HG02678 (cell line): ENCODE data around the gene SFI1.
"Not testable (repeated sequence)": the region's sequence is repeated elsewhere in the genome, so short reads cannot be mapped to it uniquely, and the experiment has no call there.

Source experiments
- ATAC-seq: cut with Tn5 transposase; IDR thresholded peaks from one replicate; pipeline ENCODE4 v1.9.1; 2021; ENCODE audit warnings: mild to moderate bottlenecking, moderate library complexity; ENCODE audit not compliant: unreplicated experiment

SFI1 gene

DNA sequence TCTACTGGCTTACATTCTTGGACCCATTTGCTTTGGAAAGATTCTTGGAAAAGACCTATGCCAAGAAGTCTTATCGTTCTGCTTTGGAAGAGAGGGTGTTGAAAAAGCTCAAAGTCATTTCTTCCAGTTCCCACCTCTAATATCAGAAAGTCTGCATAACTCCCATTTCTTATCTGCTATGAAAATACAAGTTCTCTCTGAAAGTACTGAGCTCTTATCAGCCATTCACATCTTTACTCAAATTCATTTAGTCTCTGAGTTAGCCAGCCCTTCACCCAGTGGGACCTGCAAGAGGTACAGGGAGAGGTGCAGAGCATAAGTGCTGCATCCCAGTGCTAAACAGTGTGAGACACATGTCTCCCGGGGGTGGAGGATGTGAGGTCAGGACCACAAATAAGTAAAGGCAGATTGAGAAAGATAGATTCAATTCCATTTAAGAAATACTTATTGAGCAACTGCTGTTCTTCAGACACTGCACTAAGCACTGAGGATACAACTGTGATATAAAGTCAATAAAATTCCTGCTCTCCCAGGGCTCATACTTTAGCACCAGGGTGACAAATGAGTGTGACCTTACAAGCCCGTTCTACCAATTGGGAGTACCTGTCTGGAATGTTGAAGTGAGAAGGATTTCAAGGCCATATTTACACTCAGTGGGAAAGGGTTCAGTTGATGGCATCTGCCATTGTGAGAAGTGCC is 89.0 kb downstream of the SFI1 start:
- no peak for ATAC-seq

DNA sequence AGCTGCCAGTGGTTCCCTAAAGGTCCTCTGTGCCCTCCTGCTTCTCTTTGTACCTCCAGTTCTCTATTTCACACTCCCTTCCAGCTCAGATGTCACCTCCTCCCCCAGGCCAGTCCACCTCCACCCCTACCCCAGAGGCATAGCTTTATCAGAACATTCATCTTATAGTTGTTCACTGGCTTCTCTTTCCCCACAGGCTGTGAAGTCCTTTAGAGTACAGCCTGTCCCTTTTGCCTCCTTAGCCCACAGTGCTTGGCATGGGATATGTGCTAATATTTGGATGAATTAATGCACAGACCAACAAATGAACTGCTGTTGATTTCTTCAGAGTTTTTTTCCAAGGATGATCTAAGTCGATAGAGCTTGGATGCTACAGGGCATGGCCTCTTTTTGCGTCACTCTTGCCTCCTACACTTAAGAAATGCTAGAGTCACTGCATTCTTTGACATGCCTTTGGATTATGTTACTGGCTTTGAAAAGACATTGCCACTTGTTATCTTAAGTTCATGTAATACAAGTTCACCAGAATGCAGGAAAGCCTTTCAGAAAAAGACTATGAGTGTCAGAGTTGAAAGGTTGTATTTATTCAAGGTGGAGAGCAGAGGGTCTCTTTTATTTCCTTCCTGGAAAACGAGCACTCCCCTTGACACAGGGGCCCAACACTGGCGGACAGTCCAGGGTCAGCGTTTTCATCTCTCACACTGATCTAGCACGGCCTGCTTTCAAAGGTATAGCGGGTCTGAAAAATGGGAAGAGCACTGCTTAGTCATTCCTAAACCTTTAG is 90.0 kb downstream of the SFI1 start:
- ATAC-seq, result no peak

DNA sequence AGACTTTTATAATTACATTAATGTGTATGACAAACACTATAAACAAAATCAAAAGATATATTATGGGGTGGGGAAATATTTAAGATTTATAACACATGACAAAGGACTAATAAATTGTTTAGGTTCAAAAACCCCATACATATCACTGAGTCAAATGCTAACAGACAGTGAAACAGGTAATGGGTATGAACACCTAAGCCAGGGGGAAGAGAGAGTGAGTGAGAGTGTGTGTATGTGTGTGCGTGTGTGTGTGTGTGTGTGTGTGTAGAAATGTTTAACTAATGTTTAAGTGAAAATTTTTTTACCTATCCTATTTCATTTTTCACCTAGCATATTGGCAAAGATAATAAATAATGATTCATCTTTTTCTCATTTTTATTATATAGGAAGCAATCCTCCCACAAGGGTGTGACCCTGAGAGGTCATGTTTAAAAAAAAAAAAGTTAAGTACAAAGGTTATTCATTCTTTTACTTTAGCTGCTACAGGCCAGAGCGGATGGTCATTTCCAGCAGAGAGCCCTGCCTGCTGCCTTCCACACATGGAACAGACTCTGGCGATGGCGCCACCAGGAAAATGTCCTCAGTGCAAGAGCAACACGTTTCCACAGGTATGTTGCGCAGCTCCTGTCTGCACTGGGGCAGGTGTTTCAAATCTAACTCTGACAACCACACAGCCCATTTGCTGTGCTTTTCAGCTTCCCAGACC is 92.8 kb downstream of the SFI1 start:
- no peak for ATAC-seq

DNA sequence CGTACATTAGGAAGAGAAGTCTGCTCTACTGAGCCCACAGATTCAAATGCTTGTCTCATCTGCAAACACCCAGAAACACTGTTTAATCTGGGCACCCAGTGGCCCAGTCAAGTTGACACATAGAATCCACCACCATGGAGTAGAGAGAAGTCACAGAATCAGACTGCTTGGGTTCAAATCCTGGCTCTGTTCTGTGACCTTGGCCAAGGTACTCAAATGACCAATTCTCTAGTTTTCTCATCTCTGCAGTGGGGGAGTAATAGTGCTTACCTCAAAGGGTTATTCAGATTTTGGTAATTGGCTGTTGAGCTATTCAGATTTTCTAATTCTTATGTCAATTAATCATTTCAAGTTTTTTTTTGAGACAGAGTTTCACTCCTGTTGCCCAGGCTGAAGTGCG is 93.8 kb downstream of the SFI1 start:
- not testable (repeated sequence) for ATAC-seq

DNA sequence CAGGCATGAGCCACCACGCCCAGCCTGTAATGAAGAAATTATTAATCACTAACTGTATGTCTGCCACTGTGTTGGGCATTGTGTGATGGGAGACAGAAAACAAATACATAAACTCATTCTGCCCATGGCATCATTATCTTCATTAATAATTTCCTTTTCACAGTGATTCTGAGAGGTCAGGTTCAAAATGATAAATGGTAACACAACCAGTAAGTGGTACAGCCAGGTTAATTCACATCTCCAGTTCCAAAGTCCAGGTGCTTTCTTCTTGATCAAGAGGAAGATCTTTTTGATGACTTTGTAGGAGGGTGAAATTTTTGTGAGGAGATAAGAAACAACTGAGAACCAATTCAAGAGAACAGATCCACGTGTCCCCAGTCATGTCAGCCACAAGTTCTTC is 98.9 kb downstream of the SFI1 start:
- no peak for ATAC-seq

DNA sequence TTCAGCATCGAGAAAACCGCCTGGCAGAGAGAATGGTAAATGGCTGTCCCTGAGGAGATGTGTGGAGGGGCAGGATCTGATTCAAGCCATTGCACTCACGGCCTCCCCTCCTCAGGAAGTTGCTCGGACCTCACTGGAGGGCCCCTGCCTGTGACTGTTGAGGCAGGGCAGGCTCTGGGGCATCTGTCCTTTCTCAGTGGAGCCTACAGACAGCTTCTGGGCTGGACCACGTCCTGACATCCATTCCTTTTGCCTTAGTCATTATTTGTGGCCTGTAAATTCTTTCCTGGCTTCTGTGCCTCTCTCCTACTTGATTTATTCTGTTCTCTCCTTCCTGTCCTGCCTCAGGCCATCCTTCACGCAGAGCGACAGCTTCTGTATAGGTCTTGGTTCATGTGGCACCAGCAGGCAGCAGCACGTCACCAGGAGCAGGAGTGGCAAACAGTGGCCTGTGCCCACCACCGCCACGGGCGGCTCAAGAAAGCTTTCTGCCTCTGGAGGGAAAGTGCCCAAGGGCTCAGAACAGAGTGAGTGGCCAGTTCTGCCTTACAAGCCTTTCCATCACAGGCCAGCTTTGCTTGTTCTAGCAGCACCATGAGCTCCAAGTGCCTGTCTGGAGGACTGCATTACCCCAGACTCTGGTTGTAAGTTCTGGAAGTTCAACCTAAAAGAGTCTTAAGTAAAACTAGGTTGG is 106.1 kb downstream of the SFI1 start:
- no peak for ATAC-seq

DNA sequence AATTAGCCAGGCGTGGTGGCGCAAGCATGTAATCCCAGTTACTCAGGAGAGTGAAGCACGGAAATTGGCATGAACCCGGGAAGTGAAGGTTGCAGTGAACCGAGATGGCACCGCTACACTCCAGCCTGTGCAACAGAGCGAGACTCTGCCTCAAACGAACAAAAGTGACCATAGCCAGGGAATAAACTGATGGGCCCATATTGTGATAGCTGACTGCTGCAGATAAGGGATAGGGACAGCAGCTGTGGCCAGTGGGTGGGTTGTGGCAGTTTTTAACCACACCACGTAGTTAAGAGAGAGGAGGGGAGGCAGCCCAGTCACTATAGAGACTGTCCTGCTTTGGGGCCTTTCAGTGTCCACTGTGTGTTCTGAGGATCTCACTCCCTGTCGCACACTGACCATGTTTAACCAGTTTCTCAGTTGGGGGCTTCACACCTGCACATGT is 106.8 kb downstream of the SFI1 start:
- ATAC-seq, result no peak

DNA sequence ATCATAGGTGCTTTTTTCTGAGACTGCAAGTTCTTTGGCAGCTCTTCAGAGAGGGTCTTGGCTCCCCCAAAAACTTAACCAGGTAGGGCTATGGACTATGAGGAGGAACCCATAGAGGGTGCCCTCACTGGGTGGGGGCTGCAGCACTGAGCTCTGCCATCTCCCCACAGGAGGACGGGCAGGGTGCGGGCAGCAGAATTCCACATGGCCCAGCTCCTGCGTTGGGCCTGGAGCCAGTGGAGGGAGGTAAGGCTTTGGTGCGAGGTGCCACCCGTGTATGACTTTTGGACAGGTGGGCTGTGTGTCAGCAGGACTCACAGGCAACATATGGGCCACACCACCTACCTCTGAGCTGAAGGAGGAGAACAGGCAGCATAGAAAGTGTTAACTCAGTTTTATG is 107.2 kb downstream of the SFI1 start:
- ATAC-seq, result no peak

DNA sequence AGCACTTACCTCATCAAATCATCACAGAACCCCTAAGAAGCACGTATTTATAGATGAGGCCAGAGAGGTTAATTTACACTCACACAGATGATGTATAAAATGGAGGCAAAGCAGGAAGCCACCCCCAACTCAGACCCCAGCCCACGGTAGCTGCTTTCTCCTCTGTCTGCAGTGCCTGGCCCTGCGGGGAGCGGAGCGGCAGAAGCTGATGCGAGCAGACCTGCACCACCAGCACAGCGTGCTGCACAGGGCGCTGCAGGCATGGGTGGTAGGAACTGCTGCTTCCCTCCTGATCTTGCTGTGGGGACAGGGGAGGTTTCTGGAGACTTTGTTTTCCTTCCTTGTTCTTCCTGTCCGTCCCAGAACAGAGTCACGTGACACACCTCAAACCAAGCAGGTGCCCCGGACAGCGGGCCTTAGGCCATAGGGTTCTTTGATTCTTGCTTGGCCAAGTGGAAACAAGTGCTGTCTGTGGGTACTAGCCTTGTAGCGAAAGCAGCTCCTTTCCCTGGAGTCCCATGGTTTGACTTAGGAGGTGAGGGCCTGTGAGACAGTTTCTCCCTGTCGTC is 107.9 kb downstream of the SFI1 start:
- ATAC-seq, result no peak

DNA sequence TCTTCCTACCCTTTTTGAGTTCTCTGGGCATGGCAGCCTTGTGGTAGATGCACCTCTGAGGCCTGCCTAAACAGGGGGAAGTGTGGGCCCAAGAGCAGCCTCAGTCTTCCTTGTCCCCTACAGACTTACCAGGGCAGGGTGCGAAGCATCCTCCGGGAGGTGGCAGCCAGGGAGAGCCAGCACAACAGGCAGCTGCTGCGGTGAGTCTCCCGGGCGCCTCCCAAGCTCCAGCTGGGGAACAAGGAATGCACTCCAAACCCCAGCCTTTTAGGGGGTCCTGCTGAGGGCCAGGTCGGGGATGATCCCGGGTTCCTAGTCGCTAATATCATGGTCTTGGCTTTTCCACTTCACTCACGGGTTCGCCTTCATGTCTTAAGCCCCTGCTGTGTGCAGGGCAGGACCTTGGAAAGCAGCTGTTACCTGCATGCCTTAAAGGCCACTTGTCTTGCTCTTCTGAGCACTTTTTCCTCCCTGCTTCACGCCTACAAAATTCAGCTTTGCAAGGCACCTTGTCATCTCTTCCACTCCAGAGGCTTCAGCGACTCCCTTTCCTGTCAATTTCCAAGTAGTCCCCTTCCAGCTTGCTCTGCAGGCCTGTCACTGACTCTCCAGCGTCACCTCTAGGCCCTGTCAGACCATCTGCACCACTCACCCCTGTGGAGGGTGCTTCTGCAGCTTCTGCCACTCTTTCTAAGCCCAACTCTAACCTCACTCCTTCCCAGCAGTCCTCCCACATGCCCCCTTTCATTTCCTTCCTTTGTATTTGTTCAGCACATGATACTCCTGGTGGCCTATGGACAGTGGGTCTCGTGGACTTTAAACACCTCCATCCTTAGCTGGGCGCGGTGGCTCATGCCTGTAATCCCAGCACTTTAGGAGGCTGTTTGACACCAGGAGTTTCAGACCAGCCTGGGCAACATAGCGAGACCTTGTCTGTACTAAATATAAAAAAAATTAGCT is 108.7 kb downstream of the SFI1 start:
- no peak for ATAC-seq

DNA sequence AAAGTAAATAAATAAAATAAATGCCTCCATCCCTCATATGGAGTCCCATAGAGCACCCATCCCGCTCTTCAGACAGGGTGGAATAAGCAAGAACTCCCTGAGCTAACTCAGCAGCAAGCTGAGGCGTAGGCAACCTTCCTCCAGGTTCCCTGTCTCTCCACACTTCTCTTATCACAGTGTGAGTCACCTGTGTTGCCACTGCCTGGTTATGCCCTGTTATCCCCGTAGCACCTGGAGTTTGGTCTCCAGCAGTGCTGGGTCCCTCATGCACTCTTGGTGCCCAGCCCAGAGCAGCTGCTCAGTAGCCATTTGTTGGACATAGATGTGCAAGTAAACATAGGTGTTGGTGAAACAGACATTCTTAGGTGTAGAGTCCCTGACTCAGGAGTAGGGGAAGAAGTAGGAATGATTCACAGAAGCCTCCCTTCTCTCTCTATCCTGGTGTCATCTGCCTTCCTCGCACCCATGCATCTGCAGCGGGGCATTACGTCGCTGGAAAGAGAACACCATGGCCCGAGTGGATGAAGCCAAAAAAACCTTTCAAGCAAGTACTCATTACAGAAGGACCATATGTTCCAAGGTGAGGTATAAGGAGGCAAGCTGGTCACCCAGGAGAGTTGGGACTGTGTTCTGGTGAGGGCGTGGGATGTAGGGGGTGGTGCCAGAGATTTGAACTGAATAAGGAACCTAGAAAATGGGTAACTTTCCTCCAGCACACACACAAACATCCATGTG is 109.7 kb downstream of the SFI1 start:
- ATAC-seq, result no peak

DNA sequence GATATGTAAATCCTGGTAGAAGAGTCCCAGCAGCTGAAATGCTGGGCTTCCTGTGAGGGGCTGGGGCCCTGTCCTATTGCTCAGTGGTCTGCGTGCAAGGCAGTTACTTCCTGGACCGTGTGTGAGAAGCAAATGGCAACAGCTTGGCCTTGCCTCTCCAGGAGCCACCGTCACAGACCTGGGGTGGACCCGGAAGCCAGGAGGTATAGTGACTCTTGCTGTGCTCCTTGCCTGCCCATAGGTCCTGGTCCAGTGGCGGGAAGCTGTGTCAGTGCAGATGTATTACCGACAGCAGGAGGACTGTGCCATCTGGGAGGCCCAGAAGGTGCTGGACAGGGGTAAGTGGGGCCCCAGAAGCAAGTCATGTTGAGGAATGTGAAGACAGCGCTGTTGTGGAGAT is 111.4 kb downstream of the SFI1 start:
- ATAC-seq, result no peak

DNA sequence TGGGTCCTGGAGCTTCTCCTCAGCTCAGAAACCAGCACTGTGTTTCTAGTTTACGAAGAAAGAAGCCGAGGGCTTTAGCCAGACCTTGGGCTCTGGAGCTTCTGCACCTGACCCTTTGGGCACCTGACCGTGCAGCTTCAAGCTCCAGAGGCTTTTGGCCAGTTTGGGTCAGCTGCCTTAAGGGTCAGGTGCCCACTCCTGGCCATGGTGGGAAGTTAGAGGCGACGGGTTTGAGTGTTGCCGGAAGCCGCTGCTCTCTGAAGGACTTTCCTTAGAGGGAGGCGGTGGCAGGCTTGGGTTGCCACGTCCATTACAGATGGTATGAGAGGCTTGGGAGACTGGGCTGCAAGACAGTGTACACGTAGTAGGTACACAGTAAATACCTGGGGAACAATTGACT is 113.4 kb downstream of the SFI1 start:
- no peak for ATAC-seq

DNA sequence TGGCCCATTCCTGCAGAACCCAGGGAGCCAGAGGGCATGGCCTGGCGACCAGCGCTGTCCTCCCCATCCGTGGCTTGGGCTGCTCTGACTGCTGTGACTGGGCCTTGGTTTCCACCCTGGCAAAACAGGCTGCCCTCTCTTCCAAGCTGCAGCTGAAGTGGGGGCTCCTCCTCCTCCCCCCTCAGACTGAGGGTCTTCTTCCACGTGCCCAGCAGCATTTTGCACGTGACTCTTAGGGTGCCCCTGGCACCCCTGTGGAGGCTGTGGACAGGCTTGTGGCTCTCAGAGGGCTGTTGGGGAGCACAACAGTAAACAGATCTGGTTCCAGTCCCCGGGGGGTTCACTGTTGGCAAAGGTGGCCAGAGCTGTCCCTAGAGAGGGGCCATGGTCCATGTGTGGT is 114.3 kb downstream of the SFI1 start:
- ATAC-seq, result no peak

DNA sequence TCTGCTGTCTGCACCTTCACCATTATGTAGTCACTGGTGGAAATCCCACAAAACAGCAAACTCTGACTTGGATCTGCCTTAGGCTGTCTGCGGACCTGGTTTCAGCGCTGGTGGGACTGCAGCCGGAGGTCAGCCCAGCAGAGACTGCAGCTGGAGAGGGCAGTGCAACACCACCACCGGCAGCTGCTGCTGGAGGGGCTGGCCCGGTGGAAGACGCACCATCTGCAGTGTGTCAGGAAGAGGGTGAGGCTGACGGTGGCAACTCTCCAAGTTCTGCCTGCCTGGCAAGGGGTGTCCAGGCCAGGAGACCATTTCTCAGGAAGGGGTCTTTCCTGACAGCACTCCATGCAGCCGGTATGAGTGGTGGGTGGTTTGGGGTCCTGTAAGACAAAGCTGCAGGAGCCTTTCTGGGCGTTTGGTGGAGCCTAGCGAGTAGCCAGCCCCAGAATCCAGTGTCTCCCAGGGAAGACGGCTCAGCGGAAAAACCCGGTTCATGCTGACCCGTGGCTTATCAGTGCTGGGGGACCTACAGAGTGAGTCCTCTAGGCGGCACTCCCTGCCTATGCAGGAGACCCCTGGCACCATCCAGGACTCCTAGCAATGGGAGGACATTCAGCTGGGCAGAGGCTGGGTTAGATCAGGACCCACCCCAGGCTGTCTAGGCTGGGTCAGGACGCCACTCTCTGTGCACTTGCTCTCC is 114.9 kb downstream of the SFI1 start:
- ATAC-seq, result no peak

DNA sequence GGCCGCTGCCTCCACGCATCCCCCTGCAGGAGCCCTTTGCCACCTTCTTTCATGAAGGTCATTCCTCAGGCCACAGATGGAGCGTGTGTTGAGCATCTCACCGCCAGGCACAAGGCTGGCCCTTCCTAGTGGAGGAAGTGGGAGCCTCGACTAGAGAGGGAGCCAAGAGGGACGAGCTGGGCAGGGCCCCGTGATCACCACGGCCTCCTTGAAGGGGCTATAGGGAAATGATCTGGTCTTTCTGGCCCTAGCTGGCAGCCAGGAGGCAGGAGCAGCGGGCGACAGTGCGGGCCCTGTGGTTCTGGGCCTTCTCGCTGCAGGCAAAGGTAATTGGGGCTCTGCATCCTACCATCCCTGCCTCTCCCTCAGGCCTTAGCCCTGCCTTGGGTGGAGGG is 116.6 kb downstream of the SFI1 start:
- no peak for ATAC-seq

DNA sequence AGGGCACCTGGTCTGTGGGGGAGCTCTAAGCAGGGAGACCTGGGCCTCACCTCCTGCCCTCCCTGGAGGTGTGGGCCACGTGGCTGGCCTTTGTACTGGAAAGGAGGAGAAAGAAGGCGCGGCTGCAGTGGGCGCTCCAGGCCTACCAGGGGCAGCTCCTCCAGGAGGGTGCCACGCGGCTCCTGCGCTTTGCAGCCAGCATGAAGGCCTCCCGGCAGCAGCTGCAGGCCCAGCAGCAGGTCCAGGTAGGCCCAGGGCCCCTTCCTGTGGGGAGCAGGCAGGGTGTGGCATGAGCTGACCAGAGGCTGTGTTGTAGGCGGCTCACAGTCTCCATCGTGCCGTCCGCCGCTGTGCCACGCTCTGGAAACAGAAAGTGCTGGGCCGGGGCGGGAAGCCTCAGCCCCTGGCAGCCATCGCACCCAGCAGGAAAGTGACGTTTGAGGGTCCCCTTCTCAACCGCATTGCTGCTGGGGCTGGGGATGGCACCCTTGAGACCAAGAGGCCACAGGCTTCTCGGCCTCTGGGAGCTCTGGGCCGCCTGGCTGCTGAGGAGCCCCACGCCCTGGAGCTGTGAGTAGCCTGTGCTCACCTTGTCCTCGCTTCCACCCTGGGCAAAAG is 117.1 kb downstream of the SFI1 start:
- ATAC-seq, result no peak

DNA sequence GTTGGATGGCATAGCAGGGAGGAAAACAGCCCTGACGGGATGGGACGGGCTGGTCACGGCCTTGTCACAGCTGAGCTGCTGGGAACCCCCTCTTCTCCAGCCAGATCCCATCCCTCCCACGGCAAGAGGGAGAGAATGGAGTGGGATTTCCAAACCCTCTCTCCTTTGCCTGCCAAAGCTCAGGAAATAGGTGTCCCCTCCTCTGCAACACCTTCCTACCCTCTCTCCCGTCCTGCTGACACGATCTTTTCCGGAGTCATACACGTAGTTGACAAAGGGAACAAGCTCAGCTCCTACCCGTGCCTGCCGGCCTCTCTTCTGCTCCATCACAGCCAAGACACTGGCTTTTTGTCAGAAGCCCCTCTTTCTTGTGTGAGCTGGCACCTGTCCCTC is 117.6 kb downstream of the SFI1 start:
- no peak for ATAC-seq
